ENCODE results near the gene HOXA13.

Gene HOXA13

DNA sequence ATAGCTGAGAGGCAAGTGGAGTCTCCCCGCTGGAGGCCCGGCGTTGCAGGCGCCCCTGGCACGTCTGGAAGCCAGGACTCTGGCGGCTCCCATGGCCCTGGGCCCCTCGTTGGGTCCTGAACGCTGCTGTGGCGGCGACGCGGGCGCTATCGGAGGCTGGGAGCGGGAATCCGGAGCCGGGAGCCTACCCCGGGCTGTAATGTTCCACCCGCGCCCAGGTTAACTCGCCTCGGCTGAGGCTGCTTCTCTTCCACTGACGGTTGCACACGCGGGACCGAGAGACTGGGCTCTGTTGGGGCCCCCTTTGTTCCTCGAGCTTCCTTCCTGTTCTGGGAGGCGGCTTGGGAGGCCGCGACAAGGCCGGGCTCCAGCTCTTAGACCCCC, 55.1 kb downstream of the HOXA13 start:
- DNase-seq (ENCODE audit: low spot score) = no peak
- peak overlapping the region; percentile 90 for H3K27ac ChIP-seq
- TF ChIP-seq, protein P1, sequence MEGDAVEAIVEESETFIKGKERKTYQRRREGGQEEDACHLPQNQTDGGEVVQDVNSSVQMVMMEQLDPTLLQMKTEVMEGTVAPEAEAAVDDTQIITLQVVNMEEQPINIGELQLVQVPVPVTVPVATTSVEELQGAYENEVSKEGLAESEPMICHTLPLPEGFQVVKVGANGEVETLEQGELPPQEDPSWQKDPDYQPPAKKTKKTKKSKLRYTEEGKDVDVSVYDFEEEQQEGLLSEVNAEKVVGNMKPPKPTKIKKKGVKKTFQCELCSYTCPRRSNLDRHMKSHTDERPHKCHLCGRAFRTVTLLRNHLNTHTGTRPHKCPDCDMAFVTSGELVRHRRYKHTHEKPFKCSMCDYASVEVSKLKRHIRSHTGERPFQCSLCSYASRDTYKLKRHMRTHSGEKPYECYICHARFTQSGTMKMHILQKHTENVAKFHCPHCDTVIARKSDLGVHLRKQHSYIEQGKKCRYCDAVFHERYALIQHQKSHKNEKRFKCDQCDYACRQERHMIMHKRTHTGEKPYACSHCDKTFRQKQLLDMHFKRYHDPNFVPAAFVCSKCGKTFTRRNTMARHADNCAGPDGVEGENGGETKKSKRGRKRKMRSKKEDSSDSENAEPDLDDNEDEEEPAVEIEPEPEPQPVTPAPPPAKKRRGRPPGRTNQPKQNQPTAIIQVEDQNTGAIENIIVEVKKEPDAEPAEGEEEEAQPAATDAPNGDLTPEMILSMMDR (conservative IDR thresholded peaks at IDR 0.05; ENCODE audit: low read depth) = no peak
- ChIA-PET CTCF (interaction anchor here (0.7 to 3.7 kb wide), 9 partner anchors 11 to 466 kb away, joined by 3 to 34 read pairs (median 5); partner anchors contain the start of gene HOXA1), POLR2A (ENCODE audit: low non-redundant PET) (no interaction called here)
